Measurements from ENCODE around the gene XRCC6. TPM values are rescaled to one million over a fixed set of nuclear protein-coding genes. Genes with fewer than 3 reads are reported as not detected.
"Not testable (repeated sequence)": the region's sequence is repeated elsewhere in the genome, so short reads cannot be mapped to it uniquely, and the experiment has no call there.

XRCC6 gene
- total RNA-seq, 1 donor, result 251 TPM

- no peaks in the 10 kb centered on the region for H3K27me3 ChIP-seq (ENCODE audit: insufficient read depth, low read length)
- H3K36me3 ChIP-seq (ENCODE audit: insufficient read depth, low read length), result peaks cover 31% of the 10 kb centered on the region
- no peak for TF ChIP-seq CTCF (IDR thresholded peaks at IDR 0.05; ENCODE audit: extremely low read depth, low read depth, low read length)
- no peak for DNase-seq (ENCODE audit: insufficient read length, low spot score, missing footprints)
- H3K79me2 ChIP-seq (ENCODE audit: insufficient read depth, low read length), result peaks cover 78% of the 10 kb centered on the region
- H3K27ac ChIP-seq (ENCODE audit: low read depth, low read length), result peak overlapping the region; percentile 99
- H3K4me1 ChIP-seq (ENCODE audit: insufficient read depth, low read length), result peaks cover 19% of the 10 kb centered on the region
- no peaks in the 10 kb centered on the region for H3K9me3 ChIP-seq (ENCODE audit: low read depth, low read length)
- peak overlapping the region; percentile 98 for H2AFZ ChIP-seq (ENCODE audit: low read length)
- peaks cover 9% of the 10 kb centered on the region for H4K20me1 ChIP-seq (ENCODE audit: insufficient read depth, low read length)
- peak overlapping the region; percentile 99 for H3K4me3 ChIP-seq (ENCODE audit: insufficient read depth, low read length)
- H3K4me2 ChIP-seq (ENCODE audit: insufficient read depth, low read length), result peak overlapping the region; percentile 85
Measured at GRCh38 chr22:41621911-41622179, 750 bp downstream of the XRCC6 start.

GRCh38 chr22:41625577-41625976 lies 4.5 kb downstream of the XRCC6 start:
- H4K20me1 ChIP-seq (ENCODE audit: insufficient read depth, low read length), result peaks cover 14% of the 10 kb centered on the region
- H3K27me3 ChIP-seq (ENCODE audit: insufficient read depth, low read length), result no peaks in the 10 kb centered on the region
- peaks cover 69% of the 10 kb centered on the region for H3K79me2 ChIP-seq (ENCODE audit: insufficient read depth, low read length)
- TF ChIP-seq CTCF (IDR thresholded peaks at IDR 0.05; ENCODE audit: extremely low read depth, low read depth, low read length), result no peak
- DNase-seq (ENCODE audit: insufficient read length, low spot score, missing footprints), result no peak
- H3K36me3 ChIP-seq (ENCODE audit: insufficient read depth, low read length), result peaks cover 63% of the 10 kb centered on the region
- peaks cover 6% of the 10 kb centered on the region for H3K4me1 ChIP-seq (ENCODE audit: insufficient read depth, low read length)
- no peak overlapping the region for H3K4me3 ChIP-seq (ENCODE audit: insufficient read depth, low read length)
- no peak overlapping the region for H3K27ac ChIP-seq (ENCODE audit: low read depth, low read length)
- no peaks in the 10 kb centered on the region for H3K9me3 ChIP-seq (ENCODE audit: low read depth, low read length)
- no peak overlapping the region for H3K4me2 ChIP-seq (ENCODE audit: insufficient read depth, low read length)
- no peak overlapping the region for H2AFZ ChIP-seq (ENCODE audit: low read length)

GRCh38 chr22:41631115-41631514 lies 10.0 kb downstream of the XRCC6 start:
- not testable (repeated sequence) for H2AFZ ChIP-seq (ENCODE audit: low read length); H3K9me3 ChIP-seq (ENCODE audit: low read depth, low read length); H3K4me3 ChIP-seq (ENCODE audit: insufficient read depth, low read length); DNase-seq (ENCODE audit: insufficient read length, low spot score, missing footprints); H3K4me2 ChIP-seq (ENCODE audit: insufficient read depth, low read length); H3K27me3 ChIP-seq (ENCODE audit: insufficient read depth, low read length); H3K4me1 ChIP-seq (ENCODE audit: insufficient read depth, low read length); H3K27ac ChIP-seq (ENCODE audit: low read depth, low read length)
- Histone ChIP-seq H3K79me2 (ENCODE audit: insufficient read depth, low read length) (peaks cover 49% of the 10 kb centered on the region), H3K36me3 (ENCODE audit: insufficient read depth, low read length) (peaks cover 63% of the 10 kb centered on the region), H4K20me1 (ENCODE audit: insufficient read depth, low read length) (peaks cover 14% of the 10 kb centered on the region)

GRCh38 chr22:41631615-41632014 lies 10.5 kb downstream of the XRCC6 start:
- not testable (repeated sequence) for H3K27ac ChIP-seq (ENCODE audit: low read depth, low read length); H2AFZ ChIP-seq (ENCODE audit: low read length); H3K9me3 ChIP-seq (ENCODE audit: low read depth, low read length); H3K27me3 ChIP-seq (ENCODE audit: insufficient read depth, low read length); H3K4me1 ChIP-seq (ENCODE audit: insufficient read depth, low read length); H3K4me3 ChIP-seq (ENCODE audit: insufficient read depth, low read length); DNase-seq (ENCODE audit: insufficient read length, low spot score, missing footprints); H3K4me2 ChIP-seq (ENCODE audit: insufficient read depth, low read length)
- peaks cover 18% of the 10 kb centered on the region for H4K20me1 ChIP-seq (ENCODE audit: insufficient read depth, low read length)
- peaks cover 64% of the 10 kb centered on the region for H3K36me3 ChIP-seq (ENCODE audit: insufficient read depth, low read length)
- peaks cover 47% of the 10 kb centered on the region for H3K79me2 ChIP-seq (ENCODE audit: insufficient read depth, low read length)

- H3K4me2 ChIP-seq (ENCODE audit: insufficient read depth, low read length); H3K4me1 ChIP-seq (ENCODE audit: insufficient read depth, low read length); H3K27me3 ChIP-seq (ENCODE audit: insufficient read depth, low read length); H3K4me3 ChIP-seq (ENCODE audit: insufficient read depth, low read length); H3K9me3 ChIP-seq (ENCODE audit: low read depth, low read length); H3K27ac ChIP-seq (ENCODE audit: low read depth, low read length); H2AFZ ChIP-seq (ENCODE audit: low read length); DNase-seq (ENCODE audit: insufficient read length, low spot score, missing footprints): not testable (repeated sequence)
- Histone ChIP-seq H3K36me3 (ENCODE audit: insufficient read depth, low read length) (peaks cover 60% of the 10 kb centered on the region), H4K20me1 (ENCODE audit: insufficient read depth, low read length) (peaks cover 20% of the 10 kb centered on the region), H3K79me2 (ENCODE audit: insufficient read depth, low read length) (peaks cover 37% of the 10 kb centered on the region)
Measured at GRCh38 chr22:41634610-41635009, 13.5 kb downstream of the XRCC6 start.

All from osteoblast (primary cell).